NCI-H146 treated with DMSO at 0.1 percent for 48 hours (cell line): ENCODE results near the gene PSMD13.

ENCODE experiments used
- DNase-seq: peaks from one replicate; lab custom pipeline; 2025; ENCODE audit not compliant: unreplicated experiment; lab: John Stamatoyannopoulos, UW

The PSMD13 gene

GRCh38 chr11:297586-298405 lies 61.0 kb downstream of the PSMD13 start:
- DNase-seq, result no peak

GRCh38 chr11:298406-299065 lies 61.8 kb downstream of the PSMD13 start:
- DNase-seq, result no peak

- DNase-seq, result no peak
Observed at GRCh38 chr11:299081-299891, 62.5 kb downstream of the PSMD13 start, which contains the start of gene IFITM5. Gene IFITM5 (minus strand): TSS chr11:299526. CDS start chr11:299490, 36 bp downstream.

DNA sequence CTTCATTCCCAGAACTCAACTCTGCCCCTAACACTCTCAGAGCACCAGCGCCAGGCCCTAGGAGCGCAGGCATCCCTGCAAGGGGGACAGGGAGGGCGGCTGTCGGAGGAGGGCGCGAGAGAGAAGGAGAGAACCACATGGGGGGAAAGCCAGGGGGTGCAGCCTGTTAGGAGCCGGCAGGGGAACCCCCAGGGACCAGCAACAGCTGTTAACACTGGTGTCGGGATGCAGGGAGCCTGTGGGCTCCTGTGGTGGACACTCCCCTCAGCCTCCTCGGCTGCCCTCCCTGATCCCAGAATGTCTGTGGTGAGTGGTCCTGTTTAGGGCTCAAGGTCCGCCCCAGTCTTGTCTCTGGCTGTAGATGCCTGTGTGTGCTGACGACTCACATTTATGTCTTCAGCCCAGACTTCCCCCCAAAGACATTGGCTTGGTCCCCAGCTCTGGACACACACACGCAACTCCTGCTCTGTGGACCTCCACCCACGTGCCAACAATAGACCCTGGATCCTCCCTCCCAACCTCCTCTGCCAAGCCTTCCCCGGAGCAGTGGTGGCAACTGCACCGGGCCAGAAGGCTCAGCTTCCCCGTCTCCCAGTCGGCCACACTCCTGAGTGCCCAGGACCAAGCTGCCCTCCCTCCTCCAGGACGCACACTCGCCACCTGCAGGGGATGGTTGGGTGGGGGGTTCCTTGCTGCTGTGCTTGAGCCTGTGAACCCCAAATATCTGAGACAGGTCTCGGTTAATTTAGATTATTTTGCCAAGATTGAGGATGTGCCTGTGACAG lies 63.4 kb downstream of the PSMD13 start:
- DNase-seq, result no peak
